ENCODE results near the gene SLC24A3. TPM values are rescaled to one million over a fixed set of nuclear protein-coding genes. Genes with fewer than 3 reads are reported as not detected.

Gene SLC24A3
- total RNA-seq, 1 experiment from 2014 or later, result 46.0 TPM

DNA sequence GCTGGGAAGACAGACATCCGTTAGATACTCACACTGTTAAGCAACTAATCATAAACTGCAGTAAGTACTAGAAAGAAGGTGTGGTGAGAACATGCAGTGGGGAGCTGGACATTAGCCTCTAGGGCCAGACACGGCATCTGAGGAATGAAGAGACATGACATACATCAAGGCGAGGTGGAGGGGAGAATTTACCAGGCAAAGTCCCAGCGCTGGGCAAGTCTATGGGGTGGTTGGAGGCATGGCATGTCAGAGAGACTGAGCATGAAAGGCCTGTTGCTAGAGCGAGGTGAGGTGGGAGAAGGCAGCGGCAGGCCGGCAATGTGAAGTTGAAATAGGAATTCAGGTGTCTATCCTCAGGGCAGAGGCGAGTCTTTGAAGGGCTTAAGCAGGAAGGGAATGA is 31.8 kb downstream of the SLC24A3 start:
- ChIA-PET CTCF (interaction anchor here (0.6 kb wide), 1 partner anchor 19 kb away, joined by 3 read pairs; no protein-coding TSS in a partner anchor), POLR2A (ENCODE audit: low non-redundant PET) (no interaction called here)
- intact Hi-C loops (cut with micrococcal nuclease; ENCODE audit: unreplicated experiment), result no loop called here
- peaks cover 24% of the 10 kb centered on the region for H3K4me1 ChIP-seq (ENCODE audit: insufficient read depth, low read length, poor library complexity, severe bottlenecking)
- DNase-seq (ENCODE audit: low spot score), result no peak
- H3K9me3 ChIP-seq (ENCODE audit: low read depth, low read length, poor library complexity, severe bottlenecking), result peaks cover 4% of the 10 kb centered on the region
- H3K27ac ChIP-seq (ENCODE audit: low read depth, low read length, poor library complexity, severe bottlenecking), result no peak overlapping the region
- H3K27me3 ChIP-seq (replicated peaks; ENCODE audit: insufficient read depth, low read depth, low read length, poor library complexity), result no peaks in the 10 kb centered on the region
- no peak for TF ChIP-seq EZH2 (IDR thresholded peaks at IDR 0.05; ENCODE audit: borderline replicate concordance, low read depth, low read length, poor library complexity, severe bottlenecking)
- TF ChIP-seq, protein P1, sequence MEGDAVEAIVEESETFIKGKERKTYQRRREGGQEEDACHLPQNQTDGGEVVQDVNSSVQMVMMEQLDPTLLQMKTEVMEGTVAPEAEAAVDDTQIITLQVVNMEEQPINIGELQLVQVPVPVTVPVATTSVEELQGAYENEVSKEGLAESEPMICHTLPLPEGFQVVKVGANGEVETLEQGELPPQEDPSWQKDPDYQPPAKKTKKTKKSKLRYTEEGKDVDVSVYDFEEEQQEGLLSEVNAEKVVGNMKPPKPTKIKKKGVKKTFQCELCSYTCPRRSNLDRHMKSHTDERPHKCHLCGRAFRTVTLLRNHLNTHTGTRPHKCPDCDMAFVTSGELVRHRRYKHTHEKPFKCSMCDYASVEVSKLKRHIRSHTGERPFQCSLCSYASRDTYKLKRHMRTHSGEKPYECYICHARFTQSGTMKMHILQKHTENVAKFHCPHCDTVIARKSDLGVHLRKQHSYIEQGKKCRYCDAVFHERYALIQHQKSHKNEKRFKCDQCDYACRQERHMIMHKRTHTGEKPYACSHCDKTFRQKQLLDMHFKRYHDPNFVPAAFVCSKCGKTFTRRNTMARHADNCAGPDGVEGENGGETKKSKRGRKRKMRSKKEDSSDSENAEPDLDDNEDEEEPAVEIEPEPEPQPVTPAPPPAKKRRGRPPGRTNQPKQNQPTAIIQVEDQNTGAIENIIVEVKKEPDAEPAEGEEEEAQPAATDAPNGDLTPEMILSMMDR (conservative IDR thresholded peaks at IDR 0.05; ENCODE audit: low read depth, low read length), result no peak
- no peak overlapping the region for H3K4me3 ChIP-seq (ENCODE audit: low read depth, low read length, poor library complexity, severe bottlenecking)
- peaks cover 5% of the 10 kb centered on the region for H3K36me3 ChIP-seq (ENCODE audit: insufficient read depth, low read length, poor library complexity, severe bottlenecking)
- no TSS peak for BruUV-seq (replicated peaks)

DNA sequence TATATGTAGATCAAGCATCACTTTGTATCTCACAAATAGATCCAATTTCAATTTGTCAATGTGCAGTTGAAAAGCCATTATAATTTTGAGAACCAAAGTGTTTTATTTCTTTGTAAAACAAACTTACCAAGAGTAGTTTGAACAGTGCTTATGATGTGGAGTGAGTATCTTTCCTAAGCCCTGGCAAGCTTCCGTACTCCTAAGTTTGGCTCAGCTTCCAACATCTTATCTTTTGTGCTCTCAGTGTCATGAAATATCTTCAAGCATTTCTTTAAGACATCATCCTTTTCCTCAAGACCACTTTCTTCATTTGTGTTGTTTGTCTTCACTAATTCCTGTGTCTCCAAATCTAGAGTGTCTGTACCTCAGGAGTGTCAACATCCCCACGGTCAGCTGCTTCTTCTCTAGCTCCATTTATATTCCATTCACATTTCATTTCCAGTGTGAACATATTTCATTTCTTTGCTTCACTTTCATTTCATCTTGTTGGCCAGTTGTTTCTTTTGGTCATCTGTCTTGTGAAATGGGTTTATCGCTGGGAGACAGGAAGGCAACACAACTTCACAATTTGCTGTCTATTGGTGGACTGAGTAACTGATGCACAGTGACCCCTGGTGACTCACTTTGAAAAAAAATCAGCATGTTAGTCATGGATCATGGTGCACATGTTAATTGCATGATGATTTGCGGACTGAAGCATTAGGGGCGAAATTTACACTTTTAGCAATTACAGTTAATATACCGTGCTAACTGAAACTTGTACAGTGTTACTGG is 36.9 kb downstream of the SLC24A3 start:
- ChIA-PET POLR2A (ENCODE audit: low non-redundant PET) (no interaction called here), CTCF (no interaction called here)
- DNase-seq (ENCODE audit: low spot score), result peak; percentile 43
- Histone ChIP-seq H3K27ac (ENCODE audit: low read depth, low read length, poor library complexity, severe bottlenecking) (peak overlapping the region; percentile 6), H3K36me3 (ENCODE audit: insufficient read depth, low read length, poor library complexity, severe bottlenecking) (no peaks in the 10 kb centered on the region), H3K4me1 (ENCODE audit: insufficient read depth, low read length, poor library complexity, severe bottlenecking) (peaks cover 32% of the 10 kb centered on the region), H3K4me3 (ENCODE audit: low read depth, low read length, poor library complexity, severe bottlenecking) (no peak overlapping the region), H3K27me3 (replicated peaks; ENCODE audit: insufficient read depth, low read depth, low read length, poor library complexity) (no peaks in the 10 kb centered on the region), H3K9me3 (ENCODE audit: low read depth, low read length, poor library complexity, severe bottlenecking) (peaks cover 4% of the 10 kb centered on the region)
- intact Hi-C loops (cut with micrococcal nuclease; ENCODE audit: unreplicated experiment), result no loop called here
- no peak for TF ChIP-seq EZH2 (IDR thresholded peaks at IDR 0.05; ENCODE audit: borderline replicate concordance, low read depth, low read length, poor library complexity, severe bottlenecking)
- TF ChIP-seq, protein P1 (conservative IDR thresholded peaks at IDR 0.05; ENCODE audit: low read depth, low read length), result peak; percentile 45
- no TSS peak for BruUV-seq (replicated peaks)

DNA sequence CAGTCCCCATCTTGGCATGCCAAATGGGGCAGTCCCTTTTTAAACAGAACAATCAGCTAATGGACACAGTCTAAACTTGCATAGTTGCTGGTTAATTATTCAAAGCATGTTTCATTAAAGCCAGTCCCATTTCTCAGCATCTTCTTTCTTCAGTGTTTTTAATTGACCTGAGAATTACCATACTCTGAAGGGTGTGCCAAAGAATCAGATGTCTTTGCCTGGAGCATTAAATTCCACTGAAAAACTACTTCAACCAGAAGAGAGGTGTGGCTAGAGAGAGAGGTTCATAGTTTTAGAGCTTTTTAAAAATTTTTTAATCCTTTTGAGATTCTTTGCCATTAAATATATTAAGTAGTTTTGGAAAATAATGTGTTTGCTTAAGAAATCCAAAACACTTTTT is 37.9 kb downstream of the SLC24A3 start:
- no peaks in the 10 kb centered on the region for H3K27me3 ChIP-seq (replicated peaks; ENCODE audit: insufficient read depth, low read depth, low read length, poor library complexity)
- H3K9me3 ChIP-seq (ENCODE audit: low read depth, low read length, poor library complexity, severe bottlenecking), result peaks cover 4% of the 10 kb centered on the region
- no TSS peak for BruUV-seq (replicated peaks)
- intact Hi-C loops (cut with micrococcal nuclease; ENCODE audit: unreplicated experiment), result no loop called here
- ChIA-PET CTCF (no interaction called here), POLR2A (ENCODE audit: low non-redundant PET) (no interaction called here)
- no peak for DNase-seq (ENCODE audit: low spot score)
- no peak overlapping the region for H3K27ac ChIP-seq (ENCODE audit: low read depth, low read length, poor library complexity, severe bottlenecking)
- no peak overlapping the region for H3K4me3 ChIP-seq (ENCODE audit: low read depth, low read length, poor library complexity, severe bottlenecking)
- H3K36me3 ChIP-seq (ENCODE audit: insufficient read depth, low read length, poor library complexity, severe bottlenecking), result no peaks in the 10 kb centered on the region
- TF ChIP-seq, protein P1 (conservative IDR thresholded peaks at IDR 0.05; ENCODE audit: low read depth, low read length), result no peak
- H3K4me1 ChIP-seq (ENCODE audit: insufficient read depth, low read length, poor library complexity, severe bottlenecking), result peaks cover 42% of the 10 kb centered on the region
